ENCODE data around the gene ZFP36L1.

Gene ZFP36L1

GRCh38 chr14:68784226-68784910, 8.5 kb downstream of the ZFP36L1 start:
- DNase-seq (ENCODE audit: low read depth in 2 of 2): no peak

GRCh38 chr14:68783408-68784225, 9.2 kb downstream of the ZFP36L1 start:
- DNase-seq (ENCODE audit: low read depth in 2 of 2): no peak

- peak in 1 of 2 donors; percentile 54 for DNase-seq (ENCODE audit: low read depth in 2 of 2)
Observed at GRCh38 chr14:68782091-68782981, 10.5 kb downstream of the ZFP36L1 start.

GRCh38 chr14:68781161-68782021, 11.5 kb downstream of the ZFP36L1 start:
- peak in 1 of 2 donors; percentile 51 for DNase-seq (ENCODE audit: low read depth in 2 of 2)

GRCh38 chr14:68780358-68781160, 12.3 kb downstream of the ZFP36L1 start:
- no peak for DNase-seq (ENCODE audit: low read depth in 2 of 2)

- DNase-seq (ENCODE audit: low read depth in 2 of 2): no peak
Observed at GRCh38 chr14:68779761-68780323, 13.0 kb downstream of the ZFP36L1 start.

- no peak for DNase-seq (ENCODE audit: low read depth in 2 of 2)
Observed at GRCh38 chr14:68777644-68778043, 15.2 kb downstream of the ZFP36L1 start.

- no peak for DNase-seq (ENCODE audit: low read depth in 2 of 2)
Observed at GRCh38 chr14:68775614-68776126, 17.2 kb downstream of the ZFP36L1 start.

GRCh38 chr14:68774771-68775613, 17.9 kb downstream of the ZFP36L1 start:
- DNase-seq (ENCODE audit: low read depth in 2 of 2): no peak

- DNase-seq (ENCODE audit: low read depth in 2 of 2): no peak
Observed at GRCh38 chr14:68772761-68773381, 20.0 kb downstream of the ZFP36L1 start.

- DNase-seq (ENCODE audit: low read depth in 2 of 2): no peak
Observed at GRCh38 chr14:68771631-68772030, 21.2 kb downstream of the ZFP36L1 start.

- DNase-seq (ENCODE audit: low read depth in 2 of 2): no peak
Observed at GRCh38 chr14:68770553-68771286, 22.1 kb downstream of the ZFP36L1 start.

GRCh38 chr14:68770051-68770450, 22.8 kb downstream of the ZFP36L1 start:
- no peak for DNase-seq (ENCODE audit: low read depth in 2 of 2)

GRCh38 chr14:68768316-68768715, 24.6 kb downstream of the ZFP36L1 start:
- no peak for DNase-seq (ENCODE audit: low read depth in 2 of 2)

- DNase-seq (ENCODE audit: low read depth in 2 of 2): no peak
Observed at GRCh38 chr14:68767248-68767645, 25.6 kb downstream of the ZFP36L1 start.

- DNase-seq (ENCODE audit: low read depth in 2 of 2): no peak
Observed at GRCh38 chr14:68766299-68767247, 26.3 kb downstream of the ZFP36L1 start.
